GM12878 (cell line): ENCODE measurements around the gene TRMT1. TPM values are rescaled to one million over a fixed set of nuclear protein-coding genes. Genes with fewer than 3 reads are reported as not detected.

Experiments
- ATAC-seq: fragments of 200-7000 bp; cut with Tn5 transposase; 3 replicates; pipeline ENCODE4 v1.9.1; 2020; ENCODE audit warnings: mild to moderate bottlenecking, moderate library complexity
- BruUV-seq: library from RNA; stranded (reverse); fragments of 400-500 nt; replicated peaks from 2 replicates; lab custom pipeline; 2021; lab: Mats Ljungman, UMichigan
- CTCF ChIA-PET: fragments of 300-600 bp; sonication (Branson Sonifier 250); formaldehyde crosslinking; extraction: SDS; loops from one replicate; lab custom pipeline; 2021; ENCODE audit warnings: inconsistent platforms; lab: Yijun Ruan, JAX
- POLR2A ChIA-PET: fragments of 350-600 bp; formaldehyde crosslinking; extraction: SDS; loops from one replicate; lab custom pipeline; 2021; ENCODE audit warnings: inconsistent platforms; lab: Charles Lee
- RAD21 ChIA-PET: fragments of 300-600 bp; sonication (Branson Sonifier 250); formaldehyde crosslinking; loops from one replicate; lab custom pipeline; 2023; ENCODE audit warnings: antibody characterized with exemption; ENCODE audit not compliant: unreplicated experiment; lab: Charles Lee
- SMC1A ChIA-PET: fragments of 300-600 bp; sonication (Branson Sonifier 250); formaldehyde crosslinking; loops from one replicate; lab custom pipeline; 2023; ENCODE audit not compliant: unreplicated experiment, uncharacterized antibody; lab: Charles Lee
- DNase-seq: peaks from one replicate; pipeline ENCODE4 v3.0.0-alpha.2; 2011; ENCODE audit warnings: low read depth, low spot score
- FAIRE-seq: peaks from 3 replicates; lab custom pipeline; 2011; peaks lifted over from hg19 to GRCh38; lab: Jason Lieb, UNC
- H2AFZ ChIP-seq: 2 replicates; pipeline ENCODE4 v1.6.0; 2011; ENCODE audit warnings: low read depth, low read length, control low read depth; ENCODE audit not compliant: control insufficient read depth
- H3K27ac ChIP-seq: 2 replicates; pipeline ENCODE4 v1.5.1; 2011; ENCODE audit warnings: control low read depth; ENCODE audit not compliant: control insufficient read depth, insufficient read depth
- H3K27me3 ChIP-seq, 2 experiments: replicated peaks in 1 of 2; 2 replicates each; pipeline versions ENCODE4 v1.6.0 to v1.6.1; 2011; ENCODE audit warnings: low read length in 1 of 2; ENCODE audit not compliant: control insufficient read depth in 2 of 2, insufficient read depth in 2 of 2
- H3K36me3 ChIP-seq, 2 experiments: 2 replicates each; pipeline ENCODE4 v1.5.1; 2011; ENCODE audit warnings: low read length in 1 of 2; ENCODE audit not compliant: control insufficient read depth in 2 of 2, insufficient read depth in 2 of 2
- H3K4me1 ChIP-seq: 2 replicates; pipeline ENCODE4 v1.6.1; 2011; ENCODE audit warnings: mild to moderate bottlenecking, low read length, moderate library complexity, mixed read lengths; ENCODE audit not compliant: control insufficient read depth, insufficient read depth
- H3K4me2 ChIP-seq: 2 replicates; pipeline ENCODE4 v1.6.0; 2011; ENCODE audit warnings: control low read depth; ENCODE audit not compliant: control insufficient read depth, insufficient read depth
- H3K4me3 ChIP-seq: fragments of 200-600 bp; sonication (generic); 2 replicates; pipeline ENCODE4 v1.5.1; 2016
- H3K79me2 ChIP-seq: 2 replicates; pipeline ENCODE4 v1.6.0; 2011; ENCODE audit warnings: low read length; ENCODE audit not compliant: control insufficient read depth, insufficient read depth
- H3K9ac ChIP-seq: 2 replicates; pipeline ENCODE4 v1.8.0; 2011; ENCODE audit warnings: low read length, control low read depth, mixed read lengths; ENCODE audit not compliant: control insufficient read depth, insufficient read depth
- H3K9me3 ChIP-seq: replicated peaks from 3 replicates; pipeline ENCODE4 v1.5.1; 2011; ENCODE audit warnings: mild to moderate bottlenecking, low read length; ENCODE audit not compliant: control insufficient read depth, insufficient read depth
- H4K20me1 ChIP-seq: 2 replicates; pipeline ENCODE4 v1.6.0; 2011; ENCODE audit not compliant: control insufficient read depth, insufficient read depth
- NR2F1 ChIP-seq: fragments of 450-650 bp; conservative IDR thresholded peaks from 2 replicates; pipeline ENCODE4 v1.6.1; 2017; ENCODE audit warnings: mild to moderate bottlenecking
- POLR2AphosphoS5 ChIP-seq: IDR thresholded peaks from 2 replicates; pipeline ENCODE4 v1.6.1; 2011; ENCODE audit warnings: mild to moderate bottlenecking, low read length, inconsistent platforms
- WGBS: methylation state at CpG from one replicate; pipeline ENCODE4 v1.1.6; 2016; ENCODE audit warnings: low lambda C conversion rate; ENCODE audit not compliant: insufficient replicate concordance, insufficient coverage; ENCODE audit errors: missing lambda C conversion rate; 5-methylcytosine and 5-hydroxymethylcytosine counted together
- in situ Hi-C: fragments of 300-500 bp; cut with MboI; formaldehyde crosslinking; loops from 9 replicates; pipeline ENCODE4 v1.14.3; 2018; ENCODE audit warnings: mixed read lengths
- intact Hi-C: fragments of 100-400 bp; cut with micrococcal nuclease; formaldehyde crosslinking; loops from one replicate; pipeline ENCODE4 v1.14.2; 2022; ENCODE audit not compliant: unreplicated experiment
- polyA plus RNA-seq, 11 experiments: library from polyadenylated mRNA; depleted of rRNA in 4 of 11; unstranded in 6 of 11; stranded (reverse) in 5 of 11; fragments of >200 nt; fragmentation: Nextera tagmentation in 4 of 11; fragmentation: Illumina TruSeq in 1 of 11; extraction: Ambion mirVana in 4 of 11; extraction: Trizol in 1 of 11; gene quantifications; 1 replicate in 1 of 11; 2 replicates in 10 of 11; pipeline versions ENCODE4 v1.2.1 to v1.2.3, GENCODE V29; 2011 to 2016; ENCODE audit warnings: inconsistent platforms in 2 of 11, missing spikeins in 2 of 11, low read depth in 1 of 11
- total RNA-seq, 4 experiments: library from RNA; depleted of rRNA in 3 of 4; stranded (reverse); fragments of >200 nt in 3 of 4; fragmentation: Illumina TruSeq in 1 of 4; extraction: Trizol in 1 of 4; gene quantifications; 2 replicates each; pipeline versions ENCODE4 v1.2.1 to v1.2.3, GENCODE V29; 2013 to 2021

The TRMT1 gene
- total and polyA plus RNA-seq, 10 of the 15 experiments (the other 5 are each of a cell fraction or from before 2014, with no cell fraction given) = 3.4 to 68.8 (median 34.8) TPM

DNA sequence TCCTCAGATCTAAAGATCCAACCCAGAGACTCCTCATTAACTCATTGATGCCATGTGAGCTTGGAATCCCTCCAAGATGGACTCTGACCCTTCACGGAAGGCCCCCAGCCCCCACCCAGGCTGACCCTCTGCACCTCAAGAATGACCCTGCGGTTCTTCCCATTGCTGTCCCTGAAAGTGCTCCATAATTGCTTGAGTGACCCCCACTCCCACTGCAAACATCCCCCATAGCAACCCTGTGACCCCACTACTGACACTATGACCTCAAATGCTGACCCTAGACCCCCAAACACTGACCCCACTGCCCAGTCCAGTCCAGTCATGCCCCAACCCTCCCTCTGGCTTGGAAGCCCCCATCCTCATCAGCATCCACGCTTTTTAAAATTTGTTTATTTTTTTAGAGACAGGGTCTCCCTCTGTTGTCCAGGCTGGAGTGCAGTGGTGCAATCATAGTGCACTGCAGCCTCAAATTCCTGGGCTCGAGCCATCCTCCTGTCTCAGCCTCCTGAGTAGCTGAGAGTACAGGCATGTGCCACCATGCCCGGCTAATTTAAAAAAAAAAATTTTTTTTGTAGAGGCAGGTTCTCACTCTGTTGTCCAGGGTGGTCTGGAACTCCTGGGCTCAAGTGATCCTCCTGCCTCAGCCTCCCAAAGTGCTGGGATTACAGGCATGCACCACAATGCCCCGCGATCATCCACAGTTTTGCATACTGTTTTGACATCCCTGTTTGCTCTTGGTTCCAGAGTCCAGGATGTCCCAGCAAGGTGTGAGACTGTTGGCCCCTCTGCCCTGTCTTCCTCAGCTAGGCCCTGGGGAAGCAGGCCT, 14.7 kb downstream of the TRMT1 start:
- FAIRE-seq (no peak), DNase-seq (no peak), ATAC-seq (no peak)
- ChIA-PET CTCF (interaction anchor here (0.6 to 3.0 kb wide), 12 partner anchors 16 to 225 kb away, joined by 3 to 13 read pairs (median 3); partner anchors contain the start of gene NACC1), RAD21 (no interaction called here), SMC1A (no interaction called here), POLR2A (interaction anchor here (0.6 to 1.4 kb wide), 5 partner anchors 16 to 146 kb away, joined by 3 to 6 read pairs (median 3); partner anchors contain the start of gene NACC1)
- H4K20me1 ChIP-seq = no peaks in the 10 kb centered on the region
- H3K9ac ChIP-seq = peak overlapping the region; percentile 59
- H3K36me3 ChIP-seq = no peaks in the 10 kb centered on the region; a peak in 1 of 4 replicates
- no peaks in the 10 kb centered on the region; the same call in 2 of the 3 replicates for H3K9me3 ChIP-seq
- peak; percentile 37 for TF ChIP-seq NR2F1
- no peak for TF ChIP-seq POLR2AphosphoS5
- H3K4me1 ChIP-seq = peaks cover 50% of the 10 kb centered on the region
- no TSS peak for BruUV-seq
- H3K27ac ChIP-seq = peak overlapping the region; percentile 90
- peak overlapping the region; percentile 57 for H3K4me3 ChIP-seq
- in situ Hi-C loops = no loop called here
- peak overlapping the region; percentile 56; the same call in 1 of the 2 replicates for H2AFZ ChIP-seq
- WGBS = 28% methylated on average over 7 of the region's 7 CpGs
- peaks cover 5% of the 10 kb centered on the region; the same call in 1 of the 2 replicates for H3K79me2 ChIP-seq
- intact Hi-C loops = loop anchor here (5.0 kb wide), 2 partner anchors 50 to 160 kb away; partner anchors contain the start of genes IER2 and STX10
- H3K27me3 ChIP-seq = peaks cover 2% of the 10 kb centered on the region in 2 experiments
- H3K4me2 ChIP-seq = peak overlapping the region; percentile 99
